ENCODE data around the gene ASB1. TPM values are rescaled to one million over a fixed set of nuclear protein-coding genes. Genes with fewer than 3 reads are reported as not detected.

The ASB1 gene
- total and polyA plus RNA-seq, 10 of the 15 experiments (the other 5 are each of a cell fraction or from before 2014, with no cell fraction given): 5.2 to 31.2 (median 25.8) TPM

DNA sequence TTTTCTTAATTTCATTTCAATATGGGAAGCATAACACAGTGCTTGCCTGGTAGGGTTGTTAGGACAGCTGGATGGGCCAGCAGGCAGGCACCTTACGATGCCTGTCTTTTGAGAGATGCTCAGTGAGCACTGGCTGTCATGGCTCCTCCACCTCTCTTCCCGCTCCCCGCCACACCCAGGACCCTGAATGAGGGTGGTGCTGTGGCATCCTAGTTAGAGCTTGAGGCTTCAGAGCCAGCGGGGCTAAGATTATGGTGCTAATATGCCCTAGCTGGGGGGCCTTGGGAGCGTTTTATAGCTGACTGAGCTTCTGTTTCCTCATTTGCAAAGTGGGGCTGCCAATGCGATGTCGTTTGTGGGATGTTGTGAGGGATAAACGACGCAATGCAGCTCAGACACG is 37.7 kb downstream of the ASB1 start:
- in situ Hi-C loops (cut with MboI): no loop called here
- Histone ChIP-seq H3K27me3 (replicated peaks in 1 of 2; ENCODE audit: control insufficient read depth in 2 of 2, insufficient read depth in 2 of 2, low read length in 1 of 2) (no peaks in the 10 kb centered on the region), H3K9ac (ENCODE audit: control insufficient read depth, insufficient read depth, low read length) (no peak overlapping the region), H3K4me1 (ENCODE audit: control insufficient read depth, insufficient read depth, low read length) (no peaks in the 10 kb centered on the region), H3K4me2 (ENCODE audit: control insufficient read depth, insufficient read depth) (no peak overlapping the region), H4K20me1 (ENCODE audit: control insufficient read depth, insufficient read depth) (no peaks in the 10 kb centered on the region), H3K79me2 (ENCODE audit: control insufficient read depth, insufficient read depth, low read length) (no peaks in the 10 kb centered on the region), H3K36me3 (ENCODE audit: control insufficient read depth in 2 of 2, insufficient read depth in 2 of 2, low read length in 1 of 2) (no peaks in the 10 kb centered on the region), H3K27ac (ENCODE audit: control insufficient read depth, insufficient read depth) (no peak overlapping the region), H3K4me3 (no peak overlapping the region), H2AFZ (ENCODE audit: control insufficient read depth, low read depth, low read length) (no peak overlapping the region), H3K9me3 (replicated peaks; ENCODE audit: control insufficient read depth, insufficient read depth, low read length) (no peaks in the 10 kb centered on the region)
- BruUV-seq (replicated peaks): no TSS peak
- TF ChIP-seq USF2 (IDR thresholded peaks at IDR 0.05; ENCODE audit: borderline replicate concordance, low read depth, low read length) (no peak), TBL1XR1 (IDR thresholded peaks at IDR 0.05; ENCODE audit: low read depth, low read length) (no peak), BRCA1 (IDR thresholded peaks at IDR 0.05; ENCODE audit: low read depth, low read length) (no peak), POU2F2 (IDR thresholded peaks at IDR 0.05; ENCODE audit: borderline replicate concordance, low read depth, low read length) (no peak), ZNF274 (IDR thresholded peaks at IDR 0.05; ENCODE audit: insufficient read depth, insufficient read length) (no peak), CREB1 (IDR thresholded peaks at IDR 0.05; ENCODE audit: low read depth) (no peak), STAT3 (IDR thresholded peaks at IDR 0.05; ENCODE audit: low read depth, low read length) (no peak), POLR2AphosphoS5 (IDR thresholded peaks at IDR 0.05; ENCODE audit: low read length) (no peak), CBX3 (IDR thresholded peaks at IDR 0.05; ENCODE audit: borderline replicate concordance, low read depth) (no peak), MEF2B (IDR thresholded peaks at IDR 0.05; ENCODE audit: partially characterized antibody, poor library complexity, severe bottlenecking) (no peak), STAT1 (conservative IDR thresholded peaks at IDR 0.05) (no peak), SPI1 (IDR thresholded peaks at IDR 0.05; ENCODE audit: borderline replicate concordance, insufficient read depth, low read depth, low read length) (no peak)
- POLR2A ChIA-PET: no interaction called here
- ATAC-seq: no peak
- no peak for FAIRE-seq
- SMC1A ChIA-PET (ENCODE audit: uncharacterized antibody, unreplicated experiment): interaction anchor here (0.9 to 1.4 kb wide), 2 partner anchors 8 to 94 kb away, joined by 4 read pairs; no protein-coding TSS in a partner anchor
- RAD21 ChIA-PET (ENCODE audit: unreplicated experiment): no interaction called here
- 50% methylated on average over 10 of the region's 10 CpGs for WGBS (ENCODE audit: insufficient coverage, insufficient replicate concordance, low lambda C conversion rate, missing lambda C conversion rate)
- intact Hi-C loops (cut with micrococcal nuclease; ENCODE audit: unreplicated experiment): no loop called here
- CTCF ChIA-PET: interaction anchor here (1.6 to 2.0 kb wide), 3 partner anchors 94 to 321 kb away, joined by 4 to 9 read pairs (median 6); no protein-coding TSS in a partner anchor
- no peak for DNase-seq (ENCODE audit: low read depth, low spot score)

Data from GM12878 (cell line).